Neural cell (in vitro differentiated cells): ENCODE data around the gene KIT.

Experiments
- CTCF ChIP-seq: fragments of 450-650 bp; IDR thresholded peaks from 2 replicates; pipeline ENCODE4 v1.5.1; 2014; ENCODE audit warnings: antibody characterized with exemption, mild to moderate bottlenecking, moderate library complexity; ENCODE audit not compliant: poor library complexity, severe bottlenecking
- EP300 ChIP-seq: fragments of 450-650 bp; conservative IDR thresholded peaks from 2 replicates; pipeline ENCODE4 v1.6.1; 2014; ENCODE audit warnings: antibody characterized with exemption, mild to moderate bottlenecking, moderate library complexity; ENCODE audit not compliant: poor library complexity, severe bottlenecking
- EZH2 ChIP-seq: fragments of 200-600, 300-800 bp; shearing (Covaris generic), sonication (generic); IDR thresholded peaks from 2 replicates; pipeline ENCODE4 v1.6.1; 2014; ENCODE audit warnings: antibody characterized with exemption, low read length, borderline replicate concordance, mild to moderate bottlenecking; ENCODE audit not compliant: insufficient read depth, poor library complexity, severe bottlenecking
- POLR2AphosphoS5 ChIP-seq: IDR thresholded peaks from 2 replicates; pipeline ENCODE4 v1.6.1; 2012
- REST ChIP-seq: IDR thresholded peaks from 2 replicates; pipeline ENCODE4 v1.6.1; 2012; ENCODE audit warnings: borderline replicate concordance
- TAF1 ChIP-seq: IDR thresholded peaks from 2 replicates; pipeline ENCODE4 v1.6.1; 2012; ENCODE audit warnings: low read depth

GRCh38 chr4:54707406-54707805 is 49.6 kb downstream of the KIT start:
- TF ChIP-seq REST (no peak), POLR2AphosphoS5 (no peak), CTCF (no peak), EZH2 (no peak), EP300 (no peak), TAF1 (no peak)
